ENCODE data around the gene WDR74. TPM values are rescaled to one million over a fixed set of nuclear protein-coding genes. Genes with fewer than 3 reads are reported as not detected.

Gene WDR74
- total and polyA plus RNA-seq, 2 of the 13 experiments (the other 11 are each of a cell fraction or from before 2014, with no cell fraction given), result 77.0 to 83.3 TPM

GRCh38 chr11:62791501-62792201 is 47.7 kb downstream of the WDR74 start, which contains the start of gene TMEM223 (continued):
- TF ChIP-seq HIVEP1 (CRISPR knock-in tag; IDR thresholded peaks at IDR 0.05), result peak; percentile 63; the same call in 1 of the 2 replicates
- no peak for TF ChIP-seq GTF2F1 (IDR thresholded peaks at IDR 0.05; ENCODE audit: low read length)
- no peak for TF ChIP-seq MTF1 (CRISPR knock-in tag; IDR thresholded peaks at IDR 0.05)
- no peak for TF ChIP-seq HNRNPUL1 (IDR thresholded peaks at IDR 0.05; ENCODE audit: low read depth, low read length)
- no peak for TF ChIP-seq PLSCR1 (CRISPR knock-in tag; IDR thresholded peaks at IDR 0.05; ENCODE audit: borderline replicate concordance)
- no peak for TF ChIP-seq PLRG1 (conservative IDR thresholded peaks at IDR 0.05)
- no peak for TF ChIP-seq ARID3A (IDR thresholded peaks at IDR 0.05; ENCODE audit: low read depth, low read length)
- TF ChIP-seq ZNF543 (CRISPR knock-in tag; IDR thresholded peaks at IDR 0.05), result 0 out of 2 replicates have a peak, but pooled peaks have one; percentile 48
- TF ChIP-seq SNAPC5 (CRISPR knock-in tag; IDR thresholded peaks at IDR 0.05; ENCODE audit: borderline replicate concordance), result 0 out of 2 replicates have a peak, but pooled peaks have one; percentile 15
- peak; percentile 73; the same call in 1 of the 2 replicates for TF ChIP-seq MTF2 (CRISPR knock-in tag; IDR thresholded peaks at IDR 0.05; ENCODE audit: borderline replicate concordance)
- TF ChIP-seq ZNF678 (CRISPR knock-in tag; IDR thresholded peaks at IDR 0.05), result 0 out of 2 replicates have a peak, but pooled peaks have one; percentile 35
- TF ChIP-seq ZNF7 (CRISPR knock-in tag; IDR thresholded peaks at IDR 0.05), result no peak
- peak; percentile 76 for TF ChIP-seq SP2 (CRISPR knock-in tag; IDR thresholded peaks at IDR 0.05)
- 0 out of 2 replicates have a peak, but pooled peaks have one; percentile 86 for TF ChIP-seq ZFP36L1 (CRISPR knock-in tag; IDR thresholded peaks at IDR 0.05)
- 0 out of 2 replicates have a peak, but pooled peaks have one; percentile 22 for TF ChIP-seq ZFP82 (CRISPR knock-in tag; IDR thresholded peaks at IDR 0.05; ENCODE audit: borderline replicate concordance)
- TF ChIP-seq RORA (CRISPR knock-in tag; IDR thresholded peaks at IDR 0.05), result peak; percentile 82; the same call in 1 of the 2 replicates
- peak; percentile 37; the same call in 1 of the 2 replicates for TF ChIP-seq ZIK1 (CRISPR knock-in tag; IDR thresholded peaks at IDR 0.05; ENCODE audit: borderline replicate concordance, low read depth)
- peak; percentile 60; the same call in 1 of the 2 replicates for TF ChIP-seq MYC (CRISPR knock-in tag; IDR thresholded peaks at IDR 0.05; ENCODE audit: borderline replicate concordance)
- TF ChIP-seq ZSCAN21 (CRISPR knock-in tag; IDR thresholded peaks at IDR 0.05; ENCODE audit: borderline replicate concordance), result peak; percentile 90; the same call in 1 of the 2 replicates
- no peak for TF ChIP-seq IRF1 (CRISPR knock-in tag; IDR thresholded peaks at IDR 0.05; ENCODE audit: low read depth)
- TF ChIP-seq GFI1 (CRISPR knock-in tag; IDR thresholded peaks at IDR 0.05; ENCODE audit: borderline replicate concordance), result peak; percentile 71
- TF ChIP-seq SRY (CRISPR knock-in tag; IDR thresholded peaks at IDR 0.05), result peak; percentile 77; the same call in 1 of the 2 replicates
- peak; percentile 65; the same call in 1 of the 2 replicates for TF ChIP-seq ZNF296 (CRISPR knock-in tag; conservative IDR thresholded peaks at IDR 0.05)
- TF ChIP-seq DRAP1 (CRISPR knock-in tag; IDR thresholded peaks at IDR 0.05), result peak; percentile 65
- peak; percentile 82 for TF ChIP-seq MAX (IDR thresholded peaks at IDR 0.05)
- 0 out of 2 replicates have a peak, but pooled peaks have one; percentile 54 for TF ChIP-seq TSC22D2 (CRISPR knock-in tag; IDR thresholded peaks at IDR 0.05; ENCODE audit: borderline replicate concordance)

Data from HepG2 (cell line).